ENCODE results near the gene ZNF804A. TPM values are rescaled to one million over a fixed set of nuclear protein-coding genes. Genes with fewer than 3 reads are reported as not detected.
"Not testable (repeated sequence)": the region's sequence is repeated elsewhere in the genome, so short reads cannot be mapped to it uniquely, and the experiment has no call there.

ZNF804A gene
- total and polyA plus RNA-seq, 2 experiments from 2014 or later = 0.65 to 0.70 TPM

DNA sequence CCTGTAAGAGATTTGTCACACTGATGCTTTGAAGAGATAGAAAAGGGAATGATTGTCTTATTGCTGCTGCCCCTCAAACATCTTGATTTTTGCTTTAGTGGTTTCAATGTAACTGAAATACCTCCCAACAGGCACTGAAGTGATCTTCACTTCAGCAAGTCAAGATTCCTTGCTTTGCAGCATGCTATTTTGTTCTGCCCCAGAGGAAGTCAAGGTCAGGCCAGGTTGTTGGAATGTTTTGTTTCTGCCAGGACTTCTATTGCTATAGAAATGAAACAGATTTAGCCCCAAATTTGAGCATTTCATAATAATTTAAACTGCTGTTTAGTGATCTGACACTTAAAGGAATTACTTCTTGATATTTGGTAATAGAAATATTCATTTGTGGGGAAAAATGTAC lies 277.6 kb downstream of the ZNF804A start:
- peaks cover 8% of the 10 kb centered on the region for H3K4me1 ChIP-seq (ENCODE audit: insufficient read depth)
- H4K20me1 ChIP-seq (ENCODE audit: insufficient read depth) = no peaks in the 10 kb centered on the region
- H3K9me2 ChIP-seq (ENCODE audit: insufficient read depth) = no peaks in the 10 kb centered on the region
- no peak overlapping the region for H3K4me3 ChIP-seq
- H3K36me3 ChIP-seq (ENCODE audit: low read depth) = no peaks in the 10 kb centered on the region
- H3K27ac ChIP-seq = no peak overlapping the region
- DNase-seq = no peak
- no peaks in the 10 kb centered on the region for H3F3A ChIP-seq (ENCODE audit: insufficient read depth)
- no peaks in the 10 kb centered on the region for H3K27me3 ChIP-seq (replicated peaks; ENCODE audit: insufficient read depth)
- no peak overlapping the region for H3K4me2 ChIP-seq (ENCODE audit: unreplicated experiment)
- TF ChIP-seq EZH2phosphoT487 (IDR thresholded peaks at IDR 0.05; ENCODE audit: insufficient read depth, low read depth) = no peak
- no peaks in the 10 kb centered on the region for H3K9me3 ChIP-seq (ENCODE audit: low read depth)
- in situ Hi-C loops (cut with MboI) = no loop called here
- H2AFZ ChIP-seq = no peak overlapping the region
- H3K79me2 ChIP-seq (ENCODE audit: insufficient read depth) = no peaks in the 10 kb centered on the region
- no peak overlapping the region for H3K9ac ChIP-seq

- Histone ChIP-seq H3K27me3 (replicated peaks; ENCODE audit: insufficient read depth) (no peaks in the 10 kb centered on the region), H3K9me3 (ENCODE audit: low read depth) (no peaks in the 10 kb centered on the region), H4K20me1 (ENCODE audit: insufficient read depth) (no peaks in the 10 kb centered on the region), H3K79me2 (ENCODE audit: insufficient read depth) (no peaks in the 10 kb centered on the region), H3K36me3 (ENCODE audit: low read depth) (no peaks in the 10 kb centered on the region), H3K4me1 (ENCODE audit: insufficient read depth) (peaks cover 8% of the 10 kb centered on the region), H3K9me2 (ENCODE audit: insufficient read depth) (no peaks in the 10 kb centered on the region), H3F3A (ENCODE audit: insufficient read depth) (no peaks in the 10 kb centered on the region), H2AFZ (no peak overlapping the region), H3K4me3 (no peak overlapping the region), H3K9ac (no peak overlapping the region), H3K27ac (no peak overlapping the region), H3K4me2 (ENCODE audit: unreplicated experiment) (no peak overlapping the region)
- 82 to 97% methylated on average over 2 of the region's 2 CpGs for WGBS, 2 experiments (ENCODE audit: low coverage in 1 of 2, low lambda C conversion rate in 2 of 2, missing lambda C conversion rate in 2 of 2)
- DNase-seq = no peak
- TF ChIP-seq EZH2phosphoT487 (IDR thresholded peaks at IDR 0.05; ENCODE audit: insufficient read depth, low read depth) (no peak), EZH2 (IDR thresholded peaks at IDR 0.05; ENCODE audit: insufficient read depth, poor library complexity, severe bottlenecking) (no peak)
- in situ Hi-C loops (cut with MboI) = no loop called here
Observed at GRCh38 chr2:184877909-184878308, 279.6 kb downstream of the ZNF804A start.

GRCh38 chr2:184879671-184880070 lies 281.3 kb downstream of the ZNF804A start:
- no peak overlapping the region for H2AFZ ChIP-seq
- no peaks in the 10 kb centered on the region for H4K20me1 ChIP-seq (ENCODE audit: insufficient read depth)
- H3K4me1 ChIP-seq (ENCODE audit: insufficient read depth) = peaks cover 8% of the 10 kb centered on the region
- no peaks in the 10 kb centered on the region for H3K79me2 ChIP-seq (ENCODE audit: insufficient read depth)
- DNase-seq = peak; percentile 7
- H3K4me3 ChIP-seq = no peak overlapping the region
- H3K9me2 ChIP-seq (ENCODE audit: insufficient read depth) = no peaks in the 10 kb centered on the region
- WGBS, 2 experiments (ENCODE audit: low coverage in 1 of 2, low lambda C conversion rate in 2 of 2, missing lambda C conversion rate in 2 of 2) = 0 to 3% methylated on average over 1 of the region's 1 CpG
- H3K27me3 ChIP-seq (replicated peaks; ENCODE audit: insufficient read depth) = no peaks in the 10 kb centered on the region
- no peaks in the 10 kb centered on the region for H3K9me3 ChIP-seq (ENCODE audit: low read depth)
- no peaks in the 10 kb centered on the region for H3K36me3 ChIP-seq (ENCODE audit: low read depth)
- no peak overlapping the region for H3K27ac ChIP-seq
- no peaks in the 10 kb centered on the region for H3F3A ChIP-seq (ENCODE audit: insufficient read depth)
- H3K4me2 ChIP-seq (ENCODE audit: unreplicated experiment) = no peak overlapping the region
- TF ChIP-seq EZH2phosphoT487 (IDR thresholded peaks at IDR 0.05; ENCODE audit: insufficient read depth, low read depth) = no peak
- no peak for TF ChIP-seq EZH2 (IDR thresholded peaks at IDR 0.05; ENCODE audit: insufficient read depth, poor library complexity, severe bottlenecking)
- in situ Hi-C loops (cut with MboI) = no loop called here
- H3K9ac ChIP-seq = no peak overlapping the region

- H3K27ac ChIP-seq; H3K4me3 ChIP-seq; H3K36me3 ChIP-seq (ENCODE audit: low read depth); H3K79me2 ChIP-seq (ENCODE audit: insufficient read depth); H3K4me1 ChIP-seq (ENCODE audit: insufficient read depth); H2AFZ ChIP-seq; H4K20me1 ChIP-seq (ENCODE audit: insufficient read depth); H3F3A ChIP-seq (ENCODE audit: insufficient read depth); H3K9me2 ChIP-seq (ENCODE audit: insufficient read depth); H3K4me2 ChIP-seq (ENCODE audit: unreplicated experiment); H3K9ac ChIP-seq; H3K9me3 ChIP-seq (ENCODE audit: low read depth); in situ Hi-C loops (cut with MboI); DNase-seq; H3K27me3 ChIP-seq (replicated peaks; ENCODE audit: insufficient read depth): not testable (repeated sequence)
- 31 to 50% methylated on average over 2 of the region's 2 CpGs for WGBS, 2 experiments (ENCODE audit: low coverage in 1 of 2, low lambda C conversion rate in 2 of 2, missing lambda C conversion rate in 2 of 2)
Observed at GRCh38 chr2:184886585-184886984, 288.3 kb downstream of the ZNF804A start.

- H3K27ac ChIP-seq = no peak overlapping the region
- no peaks in the 10 kb centered on the region for H3K27me3 ChIP-seq (replicated peaks; ENCODE audit: insufficient read depth)
- DNase-seq = no peak
- H3K4me3 ChIP-seq = no peak overlapping the region
- no peak overlapping the region for H3K9ac ChIP-seq
- no peak overlapping the region for H2AFZ ChIP-seq
- no peaks in the 10 kb centered on the region for H3K9me3 ChIP-seq (ENCODE audit: low read depth)
- H3K36me3 ChIP-seq (ENCODE audit: low read depth) = no peaks in the 10 kb centered on the region
- TF ChIP-seq EZH2phosphoT487 (IDR thresholded peaks at IDR 0.05; ENCODE audit: insufficient read depth, low read depth) (no peak), EZH2 (IDR thresholded peaks at IDR 0.05; ENCODE audit: insufficient read depth, poor library complexity, severe bottlenecking) (no peak)
- in situ Hi-C loops (cut with MboI) = no loop called here
- H4K20me1 ChIP-seq (ENCODE audit: insufficient read depth) = no peaks in the 10 kb centered on the region
- no peaks in the 10 kb centered on the region for H3K9me2 ChIP-seq (ENCODE audit: insufficient read depth)
- no peaks in the 10 kb centered on the region for H3F3A ChIP-seq (ENCODE audit: insufficient read depth)
- no peak overlapping the region for H3K4me2 ChIP-seq (ENCODE audit: unreplicated experiment)
- H3K79me2 ChIP-seq (ENCODE audit: insufficient read depth) = no peaks in the 10 kb centered on the region
- 0 out of 2 replicates have a peak, but pooled peaks cover 6% of the 10 kb centered on the region for H3K4me1 ChIP-seq (ENCODE audit: insufficient read depth)
Observed at GRCh38 chr2:184890311-184890710, 292.0 kb downstream of the ZNF804A start.

Data from GM23248 (cell line).